Islet precursor cell (in vitro differentiated cells): ENCODE results near the gene TDRD6.

ENCODE experiments used
- DNase-seq: peaks from one replicate; pipeline ENCODE4 v3.0.0-alpha.2; 2018

TDRD6 gene

DNA sequence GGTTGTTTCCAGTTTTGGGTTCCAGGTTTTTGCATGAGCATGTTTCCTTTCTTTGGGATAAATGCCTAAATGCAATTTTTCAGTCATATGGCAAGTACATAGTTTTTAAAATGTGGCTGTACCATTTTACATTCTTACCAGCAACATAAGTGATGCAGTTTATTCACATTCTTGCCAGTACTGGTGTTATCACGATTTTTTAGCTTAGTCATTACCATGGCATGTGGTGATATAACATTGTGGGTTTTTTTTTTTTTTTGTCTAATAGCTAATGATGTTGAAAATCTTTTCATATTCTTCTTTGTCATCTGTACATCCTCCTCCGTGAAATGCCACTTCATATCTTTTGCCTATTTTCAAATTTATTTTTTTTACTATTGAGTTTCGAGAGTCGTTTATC lies 2.9 kb upstream of the TDRD6 start:
- no peak for DNase-seq

DNA sequence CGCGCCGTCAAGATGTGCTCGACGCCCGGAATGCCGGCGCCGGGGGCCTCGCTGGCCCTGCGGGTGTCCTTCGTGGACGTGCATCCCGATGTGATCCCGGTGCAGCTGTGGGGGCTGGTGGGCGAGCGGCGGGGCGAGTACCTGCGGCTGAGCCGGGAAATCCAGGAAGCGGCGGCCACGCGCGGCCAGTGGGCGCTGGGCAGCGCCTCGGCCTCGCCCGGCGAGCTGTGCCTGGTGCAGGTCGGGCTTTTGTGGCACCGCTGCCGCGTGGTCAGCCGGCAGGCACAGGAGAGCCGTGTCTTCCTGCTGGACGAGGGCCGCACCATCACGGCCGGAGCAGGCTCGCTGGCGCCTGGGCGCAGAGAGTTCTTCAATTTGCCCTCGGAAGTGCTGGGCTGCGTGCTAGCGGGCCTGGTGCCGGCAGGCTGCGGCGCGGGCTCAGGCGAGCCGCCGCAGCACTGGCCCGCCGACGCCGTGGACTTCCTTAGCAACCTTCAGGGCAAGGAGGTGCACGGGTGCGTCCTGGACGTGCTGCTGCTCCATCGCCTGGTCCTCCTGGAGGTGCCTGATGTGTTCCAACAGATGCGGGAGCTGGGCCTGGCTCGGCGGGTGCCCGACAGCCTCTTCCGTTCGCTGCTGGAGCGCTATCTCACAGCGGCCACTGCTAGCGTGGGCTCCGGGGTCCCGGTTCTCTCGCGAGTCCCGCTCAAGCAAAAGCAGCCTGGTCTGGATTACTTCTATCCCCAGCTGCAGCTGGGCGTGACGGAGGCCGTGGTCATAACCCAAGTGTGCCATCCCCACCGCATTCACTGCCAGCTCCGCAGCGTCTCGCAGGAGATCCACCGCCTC lies 656 bp downstream of the TDRD6 start:
- no peak for DNase-seq

DNA sequence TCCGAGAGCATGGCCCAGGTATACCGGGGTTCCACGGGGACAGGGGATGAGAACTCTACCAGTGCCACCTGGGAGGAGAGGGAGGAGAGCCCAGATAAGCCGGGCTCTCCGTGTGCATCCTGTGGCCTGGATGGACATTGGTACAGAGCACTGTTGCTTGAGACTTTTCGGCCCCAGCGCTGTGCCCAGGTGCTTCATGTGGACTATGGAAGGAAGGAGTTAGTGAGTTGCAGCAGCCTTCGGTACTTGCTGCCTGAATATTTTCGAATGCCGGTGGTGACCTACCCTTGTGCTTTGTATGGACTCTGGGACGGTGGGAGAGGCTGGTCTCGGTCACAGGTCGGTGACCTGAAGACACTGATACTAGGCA lies 1.3 kb downstream of the TDRD6 start:
- no peak for DNase-seq

DNA sequence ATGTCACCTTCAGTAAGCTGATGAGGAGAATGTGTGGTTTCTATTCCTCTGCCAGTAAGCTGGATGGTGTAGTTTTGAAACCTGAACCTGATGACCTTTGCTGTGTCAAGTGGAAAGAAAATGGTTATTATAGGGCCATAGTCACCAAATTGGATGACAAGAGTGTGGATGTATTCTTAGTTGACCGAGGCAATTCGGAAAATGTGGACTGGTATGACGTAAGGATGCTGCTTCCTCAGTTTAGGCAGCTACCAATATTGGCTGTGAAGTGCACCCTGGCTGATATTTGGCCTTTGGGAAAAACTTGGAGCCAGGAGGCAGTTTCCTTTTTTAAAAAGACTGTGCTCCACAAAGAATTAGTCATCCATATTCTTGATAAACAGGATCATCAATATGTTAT lies 2.0 kb downstream of the TDRD6 start:
- no peak for DNase-seq

DNA sequence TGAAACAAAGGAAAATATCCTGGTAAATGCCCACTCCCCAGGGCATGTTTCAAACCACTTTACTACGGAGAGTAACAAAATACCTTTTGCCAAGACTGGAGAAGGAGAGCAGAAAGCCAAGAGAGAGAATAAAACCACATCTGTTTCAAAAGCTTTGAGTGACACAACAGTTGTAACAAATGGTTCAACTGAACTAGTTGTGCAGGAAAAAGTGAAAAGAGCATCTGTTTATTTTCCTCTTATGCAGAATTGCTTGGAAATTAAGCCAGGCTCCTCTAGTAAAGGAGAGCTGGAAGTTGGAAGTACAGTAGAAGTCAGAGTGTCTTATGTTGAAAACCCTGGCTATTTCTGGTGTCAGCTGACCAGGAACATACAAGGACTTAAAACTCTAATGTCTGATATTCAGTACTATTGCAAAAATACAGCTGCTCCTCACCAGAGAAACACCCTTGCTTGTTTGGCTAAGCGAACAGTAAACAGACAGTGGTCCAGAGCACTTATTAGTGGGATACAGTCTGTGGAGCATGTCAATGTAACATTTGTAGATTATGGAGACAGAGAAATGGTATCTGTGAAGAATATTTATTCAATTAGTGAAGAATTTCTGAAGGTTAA lies 2.6 kb downstream of the TDRD6 start:
- no peak for DNase-seq

DNA sequence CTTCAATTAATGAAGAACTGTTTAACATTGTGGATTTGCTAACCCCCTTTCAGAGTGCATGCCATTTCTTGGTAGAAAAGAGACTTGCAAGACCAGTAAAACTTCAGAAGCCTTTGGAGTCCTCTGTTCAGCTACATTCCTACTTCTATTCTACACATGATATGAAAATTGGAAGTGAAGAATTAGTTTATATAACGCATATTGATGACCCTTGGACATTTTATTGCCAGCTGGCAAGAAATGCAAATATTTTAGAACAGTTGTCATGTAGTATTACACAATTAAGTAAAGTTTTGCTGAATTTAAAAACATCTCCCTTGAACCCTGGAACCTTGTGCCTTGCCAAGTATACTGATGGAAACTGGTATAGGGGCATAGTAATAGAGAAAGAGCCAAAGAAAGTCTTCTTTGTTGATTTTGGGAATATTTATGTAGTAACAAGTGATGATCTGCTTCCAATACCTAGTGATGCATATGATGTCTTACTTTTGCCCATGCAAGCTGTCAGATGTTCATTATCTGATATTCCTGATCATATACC lies 3.3 kb downstream of the TDRD6 start:
- DNase-seq: no peak

DNA sequence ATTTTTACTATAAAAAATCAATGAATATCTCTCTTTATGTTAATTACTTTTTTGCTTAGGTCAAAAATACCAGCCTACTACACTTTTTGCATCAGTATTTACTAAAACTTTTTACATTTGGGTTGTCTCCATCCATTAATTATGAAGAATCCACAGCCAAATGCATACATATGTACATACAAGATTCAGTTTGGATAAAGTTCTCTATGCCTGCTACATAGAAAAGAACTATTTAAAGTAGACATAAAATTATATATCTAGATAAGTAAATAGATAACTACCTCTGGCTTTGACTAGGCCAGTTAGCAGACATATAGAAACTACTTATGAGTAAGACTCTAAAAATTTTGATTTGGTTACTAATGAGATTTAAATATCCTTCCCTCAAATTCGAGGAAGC lies 12.3 kb downstream of the TDRD6 start:
- DNase-seq: no peak

DNA sequence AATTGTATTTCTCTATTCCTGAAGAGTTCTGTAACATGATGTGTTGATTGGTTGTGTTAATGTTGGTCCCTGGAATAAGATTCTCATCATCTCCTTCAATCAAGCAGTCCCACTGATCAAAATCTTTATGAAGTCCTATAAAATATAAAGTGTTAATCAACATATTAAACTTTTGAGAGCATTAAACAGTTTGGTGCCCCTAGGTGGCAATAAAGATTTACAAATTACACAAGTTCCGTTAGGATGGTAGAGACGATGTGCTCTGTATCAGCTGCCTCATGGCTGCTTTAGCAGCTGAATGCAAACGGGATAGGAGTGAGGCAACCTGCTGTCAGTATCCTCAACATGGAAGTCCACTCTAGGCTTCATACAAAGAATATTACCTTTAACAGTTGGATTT lies 16.9 kb downstream of the TDRD6 start:
- DNase-seq: no peak

DNA sequence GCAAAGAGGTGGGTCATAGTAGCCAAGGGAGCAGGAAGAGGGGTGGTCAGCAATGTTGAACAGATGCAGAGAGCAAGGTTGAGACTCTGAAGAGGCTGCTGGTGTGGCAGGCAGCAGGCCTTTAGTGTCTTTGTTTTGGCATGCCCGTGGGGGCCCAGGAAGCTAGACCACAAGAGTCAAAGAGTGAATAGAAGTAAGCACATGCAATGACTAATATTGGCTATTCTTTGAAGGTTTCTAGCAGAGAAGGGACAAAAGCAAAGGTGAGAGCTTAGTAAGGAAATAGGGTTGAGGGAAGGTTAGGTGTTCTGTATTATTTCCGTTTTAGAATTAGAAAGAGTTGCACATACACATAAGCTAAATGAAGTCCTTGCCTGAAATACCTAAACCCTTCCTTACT lies 18.8 kb downstream of the TDRD6 start:
- no peak for DNase-seq

DNA sequence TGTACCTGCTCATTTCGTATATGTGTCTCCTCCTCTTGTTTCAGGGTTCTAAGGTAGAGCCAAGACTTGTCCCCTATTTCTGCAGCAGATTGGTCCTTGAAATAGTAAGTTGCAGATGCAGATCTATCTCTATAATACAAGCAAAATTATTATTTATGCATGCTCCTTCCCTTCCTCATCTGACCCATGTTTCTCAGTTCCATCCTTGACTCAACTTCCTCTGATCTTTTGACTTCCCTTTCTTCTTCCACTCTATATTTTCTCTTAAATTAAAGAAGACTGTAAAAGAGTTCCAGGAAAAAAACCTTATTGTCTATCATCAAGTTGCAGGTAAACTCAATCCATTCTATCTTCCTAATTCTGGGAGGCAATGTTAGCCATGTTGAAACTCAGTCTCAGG lies 23.8 kb downstream of the TDRD6 start:
- DNase-seq: no peak

DNA sequence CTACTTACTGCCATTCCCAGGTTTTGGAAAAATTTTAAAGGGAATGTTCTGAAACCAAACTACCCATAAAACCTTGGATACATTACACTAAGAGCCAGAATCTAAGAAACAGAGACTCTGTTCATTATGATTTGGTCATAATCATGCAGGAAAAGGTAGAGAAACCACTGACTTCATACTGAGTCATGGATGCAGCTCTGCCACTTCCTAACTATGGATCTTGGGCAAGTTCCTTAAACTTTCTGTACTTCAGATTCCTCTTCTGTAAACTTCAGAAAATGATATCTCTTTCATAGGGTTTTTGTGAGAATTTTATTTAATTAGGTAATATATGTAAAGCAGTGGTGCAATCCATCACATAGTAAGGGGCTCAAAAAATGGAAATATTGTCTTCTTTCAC lies 27.5 kb downstream of the TDRD6 start:
- no peak for DNase-seq

DNA sequence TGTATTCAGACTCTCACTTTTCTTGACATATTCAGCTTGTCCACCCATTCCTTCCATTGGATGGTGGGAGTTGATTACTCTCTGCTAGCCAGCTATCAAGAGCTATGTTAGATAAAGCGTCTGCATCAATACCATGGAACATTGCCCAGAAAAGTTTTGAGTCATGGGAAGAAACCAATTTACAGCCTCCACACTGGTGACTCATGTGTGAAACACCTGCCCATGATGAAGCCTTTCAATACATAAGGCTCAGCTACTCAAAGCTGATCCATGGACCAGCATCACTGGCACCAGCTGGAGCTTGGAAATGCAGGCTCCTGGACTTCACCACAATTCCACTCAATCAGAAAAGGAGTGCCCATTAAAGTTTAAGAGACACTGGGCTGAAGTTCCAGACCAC lies 31.4 kb downstream of the TDRD6 start:
- DNase-seq: no peak

DNA sequence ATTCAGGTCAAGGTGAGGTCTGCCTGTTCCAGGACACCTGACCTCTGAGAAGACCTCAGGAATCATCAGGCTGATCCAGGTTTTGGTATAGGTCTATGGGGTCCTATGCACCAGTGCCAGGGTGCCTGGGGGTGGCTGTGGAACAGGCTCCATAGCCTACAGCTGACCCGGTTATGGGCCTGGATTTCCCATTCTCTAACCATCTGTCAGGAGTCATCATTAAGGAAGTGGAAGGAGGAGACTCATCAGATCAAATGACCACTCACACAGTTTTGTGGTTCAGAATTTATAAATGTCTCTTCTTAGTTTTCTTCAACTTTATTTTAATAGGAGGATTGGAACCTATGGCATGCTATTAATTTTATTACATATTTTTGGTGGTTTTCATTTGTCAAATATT lies 32.7 kb downstream of the TDRD6 start:
- DNase-seq: no peak

DNA sequence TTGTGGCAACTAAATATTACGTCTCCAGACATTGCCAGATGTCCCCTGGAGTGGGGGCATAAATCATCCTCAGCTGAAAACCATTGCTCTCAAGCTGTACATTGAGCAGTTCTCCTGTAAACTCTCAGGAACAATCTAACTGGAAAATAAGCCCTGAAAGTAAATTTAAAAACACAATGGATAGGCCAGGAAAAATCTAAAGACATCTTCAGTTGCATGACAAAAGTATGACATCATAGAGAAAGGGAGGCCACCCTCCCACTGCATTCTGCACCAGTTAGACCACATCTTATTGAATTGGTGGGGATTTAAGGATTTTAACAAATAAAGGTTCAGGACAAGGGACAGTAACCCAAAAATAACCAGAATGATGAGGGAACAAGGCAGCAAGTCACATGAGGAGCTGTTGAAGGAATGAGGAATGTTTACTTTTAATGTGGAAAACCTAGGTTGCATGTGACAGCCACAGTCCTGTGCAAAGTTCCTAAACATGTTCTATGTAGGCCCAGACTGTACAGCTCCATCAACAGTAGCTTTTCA lies 42.2 kb downstream of the TDRD6 start:
- DNase-seq: no peak

DNA sequence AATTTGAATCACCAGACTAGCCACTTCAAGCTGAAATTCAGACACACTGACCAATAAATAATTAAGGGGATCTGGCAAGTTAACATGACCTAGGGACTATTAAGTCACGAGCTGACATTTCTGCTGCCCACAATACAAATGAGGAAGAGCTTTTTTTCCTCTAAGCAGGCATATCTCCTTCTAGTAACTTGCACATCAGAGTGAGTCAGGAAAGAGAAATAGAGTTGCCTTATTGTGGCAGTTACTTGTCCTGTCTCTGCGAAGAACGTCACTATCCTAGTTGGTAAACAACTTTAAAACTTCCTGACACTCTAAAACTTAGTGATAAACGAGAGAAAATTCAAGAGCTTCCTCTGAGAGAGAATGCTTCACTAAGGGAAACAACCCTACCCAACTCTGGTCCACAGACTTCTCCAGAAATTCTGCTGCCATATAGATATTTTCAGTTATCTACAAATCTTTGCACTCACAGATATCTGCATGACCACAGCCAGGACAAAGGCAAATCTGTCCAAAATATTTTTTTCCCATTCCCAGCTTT lies 43.3 kb downstream of the TDRD6 start:
- no peak for DNase-seq

DNA sequence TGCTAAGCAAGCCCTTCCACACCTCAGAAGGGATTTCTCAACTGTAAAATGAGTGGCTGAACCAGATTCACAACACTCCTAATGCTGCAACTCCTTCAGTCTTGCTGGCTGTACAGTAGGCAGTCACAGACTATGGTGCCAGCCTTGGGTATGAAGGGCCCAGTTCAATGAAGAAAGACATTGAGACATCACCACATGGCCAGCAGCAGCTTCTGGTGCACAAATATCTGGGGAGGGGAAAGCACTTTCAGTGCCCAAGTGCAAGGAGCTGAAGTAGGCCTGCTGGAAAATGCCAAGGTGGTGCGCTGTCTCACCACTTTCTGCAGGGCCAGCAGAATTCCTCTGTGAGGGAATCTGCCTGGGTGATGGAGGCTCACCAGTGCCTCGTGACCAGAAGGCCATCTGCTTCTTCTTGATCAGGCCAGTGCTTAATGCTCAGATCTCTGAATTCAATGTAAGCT lies 45.7 kb downstream of the TDRD6 start:
- DNase-seq: no peak

DNA sequence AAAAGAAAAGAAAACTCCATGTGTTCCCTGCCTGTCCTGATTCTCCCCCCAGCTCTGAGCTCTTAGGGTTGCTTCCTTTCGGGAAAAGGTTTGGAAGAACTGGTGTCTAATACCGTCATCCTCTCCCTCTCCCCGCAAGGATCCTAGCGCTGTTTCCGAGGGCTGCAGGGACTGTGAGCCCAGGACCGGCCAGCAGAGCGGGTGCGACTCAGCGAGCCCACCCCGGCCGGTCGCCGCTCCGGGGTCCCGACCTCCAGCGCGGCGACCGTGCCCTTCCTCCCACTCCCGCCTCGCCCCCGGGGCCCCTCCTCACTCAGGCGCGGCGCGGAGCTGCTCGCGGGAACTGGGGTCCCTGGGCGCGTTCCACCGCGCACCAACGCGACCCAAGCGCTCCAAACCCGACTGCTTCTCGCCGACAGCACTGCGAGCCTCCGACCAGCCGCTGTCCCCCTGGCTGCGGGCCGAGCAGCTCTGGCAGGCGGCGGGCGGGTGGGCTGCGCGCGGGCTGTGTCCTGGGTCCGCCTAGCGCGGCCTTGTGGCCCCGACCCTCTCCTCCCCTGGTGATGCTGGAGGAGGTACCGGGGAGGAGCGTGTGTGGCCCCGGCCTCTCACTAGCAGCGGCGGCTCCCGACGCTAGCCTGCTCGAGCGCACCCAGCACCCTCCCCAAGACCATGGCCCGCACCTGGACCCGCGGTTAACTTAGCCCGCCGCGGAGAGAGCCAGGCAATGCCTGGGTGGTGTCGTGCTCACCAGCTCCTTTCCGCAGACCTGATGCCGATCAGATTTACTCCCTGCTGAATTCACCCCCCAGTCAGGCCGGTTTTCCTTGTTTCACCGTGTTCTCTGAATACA lies 47.4 kb downstream of the TDRD6 start, which contains the start of gene PLA2G7:
Gene PLA2G7, minus strand, starts transcription at position 509 of the 853 bp plus-strand sequence. CDS start 12,484 bp downstream, outside the sequence.
- DNase-seq: peak; percentile 76

DNA sequence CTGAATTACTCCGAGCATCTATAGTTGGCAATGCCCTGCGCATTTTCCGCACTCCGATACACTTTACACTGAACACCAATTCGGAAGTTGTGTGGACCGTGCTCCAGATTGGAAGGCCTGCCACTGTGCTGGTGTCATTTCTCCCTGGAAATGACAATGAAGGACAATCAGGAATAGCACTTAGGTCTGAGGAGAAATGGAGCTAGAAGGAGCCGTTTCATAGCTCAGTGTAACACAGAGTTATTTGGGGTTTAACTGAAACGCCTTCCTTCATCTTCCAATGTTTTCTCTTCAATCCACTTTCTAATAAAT lies 48.0 kb downstream of the TDRD6 start:
- no peak for DNase-seq

DNA sequence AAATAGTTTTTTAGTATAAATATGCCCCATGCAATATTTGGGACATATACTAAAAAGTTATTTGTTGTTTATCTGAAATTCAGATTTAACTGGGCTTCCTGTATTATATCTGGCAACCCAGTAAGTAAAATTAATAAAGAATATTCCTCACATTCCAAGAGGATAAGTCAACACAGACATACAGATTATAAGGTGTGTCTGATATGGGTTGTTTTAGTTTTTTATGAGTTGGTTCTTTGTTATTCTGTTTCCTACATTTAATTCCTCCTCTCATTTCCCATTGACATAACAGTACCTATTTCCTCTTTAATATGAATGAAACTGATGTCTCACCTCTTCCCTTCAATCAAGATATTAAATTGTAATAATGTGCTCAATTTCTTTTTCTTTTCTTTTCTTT lies 49.2 kb downstream of the TDRD6 start:
- no peak for DNase-seq

DNA sequence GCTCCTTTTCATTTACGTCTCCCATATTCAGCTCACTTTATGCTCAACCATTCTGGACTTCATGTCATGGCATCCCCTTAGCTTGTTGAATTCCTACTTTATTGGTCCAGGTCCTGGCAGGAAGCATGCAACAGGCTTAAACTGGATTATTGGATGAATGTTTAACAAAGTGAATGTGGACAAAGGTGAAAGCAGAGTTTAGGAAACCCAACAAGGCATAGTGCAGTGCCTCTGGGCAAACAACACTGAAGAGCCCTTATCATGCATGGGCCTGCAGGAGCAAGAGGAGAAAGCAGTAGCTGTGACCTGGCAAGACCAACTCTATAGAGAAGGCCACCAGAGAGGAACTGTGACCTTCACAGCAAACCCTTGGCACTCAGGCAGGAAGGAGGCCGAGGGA lies 53.8 kb downstream of the TDRD6 start:
- no peak for DNase-seq

DNA sequence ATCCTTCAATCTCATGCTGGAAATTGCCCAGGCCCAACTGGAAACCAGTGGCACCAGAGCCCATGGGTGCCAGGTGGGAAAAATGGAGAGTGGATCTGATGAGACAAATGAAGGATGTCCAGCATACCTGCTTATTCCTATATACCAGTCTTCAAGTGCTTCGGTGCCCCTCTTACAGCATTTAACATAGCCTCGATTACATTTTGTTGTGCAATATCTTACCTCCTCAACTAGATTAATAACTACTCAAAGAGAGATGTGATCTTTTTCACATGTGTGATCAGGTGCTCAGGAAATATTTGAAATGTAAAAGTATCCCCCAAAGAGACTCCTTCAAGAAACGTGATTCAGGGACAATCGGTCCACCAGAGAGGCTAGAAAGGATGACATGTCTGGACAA lies 54.2 kb downstream of the TDRD6 start:
- no peak for DNase-seq

DNA sequence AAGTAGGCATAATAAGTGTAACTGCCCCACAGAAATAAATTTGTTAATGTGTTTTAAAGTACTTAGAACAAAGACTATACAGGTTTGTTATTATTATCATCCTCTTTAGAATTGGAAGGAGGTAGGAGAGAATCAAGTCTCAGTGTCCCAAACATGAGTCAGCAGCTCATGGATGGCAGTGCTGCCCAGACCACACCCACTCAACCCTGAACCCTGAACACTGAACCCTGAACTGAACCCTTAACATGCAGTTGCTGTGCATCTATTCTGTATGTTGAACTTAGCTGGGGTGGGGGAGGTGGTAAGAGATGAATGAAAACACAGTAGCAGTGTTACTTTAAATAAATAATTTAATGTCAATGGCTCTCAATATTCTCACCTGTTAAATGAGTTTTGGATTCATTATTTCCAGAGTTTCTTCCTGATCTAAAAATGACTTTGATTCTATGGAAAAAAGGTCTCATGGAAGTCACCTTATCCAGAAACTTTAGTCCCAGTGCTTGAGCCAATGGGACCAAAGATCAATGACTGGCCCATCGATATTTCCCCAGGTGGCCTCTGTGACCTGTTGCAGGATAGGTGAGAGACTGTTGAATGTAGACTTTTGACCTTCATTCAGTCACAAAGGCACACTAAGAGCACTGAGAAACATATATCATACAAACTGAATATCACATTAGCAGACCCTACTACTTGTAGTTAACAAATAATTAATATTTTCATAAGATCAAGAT lies 55.9 kb downstream of the TDRD6 start:
- no peak for DNase-seq
